Skeletal muscle tissue (tissue), 4 donors: ENCODE results near the gene GRID2. TPM values are rescaled to one million over a fixed set of nuclear protein-coding genes. Genes with fewer than 3 reads are reported as not detected.
A peak's percentile ranks its signal among the peaks of the same experiment; 100 is the strongest.

Source experiments
- H3K27ac ChIP-seq: one replicate; pipeline ENCODE4 v1.7.0; 2013; ENCODE audit warnings: mild to moderate bottlenecking, low read depth, low read length, inconsistent platforms
- H3K27me3 ChIP-seq, 3 donors: one replicate each; pipeline ENCODE4 v1.7.0; 2013; ENCODE audit warnings: low read length in 3 of 3; ENCODE audit not compliant: control insufficient read depth in 3 of 3, insufficient read depth in 3 of 3
- H3K36me3 ChIP-seq, 3 donors: one replicate each; pipeline ENCODE4 v1.7.0; 2013; ENCODE audit warnings: low read length in 3 of 3; ENCODE audit not compliant: control insufficient read depth in 3 of 3, insufficient read depth in 3 of 3
- H3K4me1 ChIP-seq, 3 donors: one replicate each; pipeline ENCODE4 v1.7.0; 2013; ENCODE audit warnings: low read length in 3 of 3, mild to moderate bottlenecking in 3 of 3; ENCODE audit not compliant: control insufficient read depth in 3 of 3, insufficient read depth in 3 of 3
- H3K4me3 ChIP-seq, 3 donors: one replicate each; pipeline ENCODE4 v1.7.0; 2013; ENCODE audit warnings: low read length in 3 of 3
- H3K9ac ChIP-seq, 3 donors: one replicate each; pipeline ENCODE4 v1.7.0; 2013; ENCODE audit warnings: low read length in 3 of 3, mild to moderate bottlenecking in 3 of 3, moderate library complexity in 2 of 3, low read depth in 1 of 3
- H3K9me3 ChIP-seq, 3 donors: one replicate each; pipeline ENCODE4 v1.7.0; 2013; ENCODE audit warnings: low read length in 3 of 3; ENCODE audit not compliant: control insufficient read depth in 3 of 3
- total RNA-seq: library from RNA; depleted of rRNA; stranded (reverse); fragments of >200 nt; gene quantifications from one replicate; pipeline ENCODE4 v1.2.3, GENCODE V29; 2014
- donor health status: Osteomylitis.

Gene GRID2
- 1.6 TPM for total RNA-seq

GRCh38 chr4:92303621-92304027, at the start of gene GRID2:
TSS of gene GRID2 (plus strand) at chr4:92303966.
- H3K4me3 ChIP-seq: peak within 1 kb of the TSS in 1 of 3 donors; percentile 32
- H3K9ac ChIP-seq: no peak within 1 kb of the TSS

GRCh38 chr4:92253986-92254671, 49.6 kb upstream of the GRID2 start:
- Histone ChIP-seq H3K9me3 (peaks cover 0 to 12% (median 6%) of the 10 kb centered on the region in 3 donors), H3K27me3 (no peaks in the 10 kb centered on the region), H3K4me3 (no peak overlapping the region), H3K27ac (no peak overlapping the region), H3K4me1 (no peaks in the 10 kb centered on the region), H3K9ac (no peak overlapping the region), H3K36me3 (no peaks in the 10 kb centered on the region)

More at GRCh38 chr4:92303621-92304027, at the start of gene GRID2:
- Histone ChIP-seq H3K36me3 (no peaks in the 10 kb centered on the region), H3K27me3 (peaks cover 21 to 33% (median 28%) of the 10 kb centered on the region in 3 donors), H3K9me3 (no peaks in the 10 kb centered on the region), H3K4me1 (peaks cover 12 to 18% (median 17%) of the 10 kb centered on the region in 3 donors), H3K27ac (no peak within 1 kb of the TSS)

- H3K36me3 ChIP-seq: no peaks in the 10 kb centered on the region
- no peaks in the 10 kb centered on the region for H3K27me3 ChIP-seq
- no peaks in the 10 kb centered on the region for H3K4me1 ChIP-seq
- H3K27ac ChIP-seq: no peak overlapping the region
- no peak overlapping the region for H3K4me3 ChIP-seq
- H3K9me3 ChIP-seq: peaks cover 0 to 12% (median 6%) of the 10 kb centered on the region in 3 donors
- no peak overlapping the region for H3K9ac ChIP-seq
These were observed 48.9 kb upstream of the GRID2 start for GRCh38 chr4:92254767-92255442.

- H3K27me3 ChIP-seq: no peaks in the 10 kb centered on the region
- no peak overlapping the region for H3K4me3 ChIP-seq
- no peak overlapping the region for H3K27ac ChIP-seq
- H3K9me3 ChIP-seq: peaks cover 0 to 12% (median 6%) of the 10 kb centered on the region in 3 donors
- H3K36me3 ChIP-seq: no peaks in the 10 kb centered on the region
- H3K4me1 ChIP-seq: no peaks in the 10 kb centered on the region
- H3K9ac ChIP-seq: no peak overlapping the region
These were observed 47.9 kb upstream of the GRID2 start for GRCh38 chr4:92255920-92256244.

- peaks cover 0 to 12% (median 6%) of the 10 kb centered on the region in 3 donors for H3K9me3 ChIP-seq
- H3K27me3 ChIP-seq: no peaks in the 10 kb centered on the region
- no peak overlapping the region for H3K9ac ChIP-seq
- H3K36me3 ChIP-seq: no peaks in the 10 kb centered on the region
- H3K27ac ChIP-seq: no peak overlapping the region
- H3K4me3 ChIP-seq: no peak overlapping the region
- H3K4me1 ChIP-seq: no peaks in the 10 kb centered on the region
These were observed 45.6 kb upstream of the GRID2 start for GRCh38 chr4:92257931-92258857.

GRCh38 chr4:92261256-92261655, 42.5 kb upstream of the GRID2 start:
- no peaks in the 10 kb centered on the region for H3K36me3 ChIP-seq
- no peaks in the 10 kb centered on the region for H3K4me1 ChIP-seq

GRCh38 chr4:92262371-92262770, 41.4 kb upstream of the GRID2 start:
- no peaks in the 10 kb centered on the region for H3K27me3 ChIP-seq
- H3K9ac ChIP-seq: no peak overlapping the region
- no peak overlapping the region for H3K27ac ChIP-seq
- no peaks in the 10 kb centered on the region for H3K9me3 ChIP-seq
- H3K4me1 ChIP-seq: no peaks in the 10 kb centered on the region
- no peaks in the 10 kb centered on the region for H3K36me3 ChIP-seq
- no peak overlapping the region for H3K4me3 ChIP-seq

More at GRCh38 chr4:92261256-92261655, 42.5 kb upstream of the GRID2 start:
- Histone ChIP-seq H3K4me3 (no peak overlapping the region), H3K27ac (no peak overlapping the region), H3K27me3 (no peaks in the 10 kb centered on the region), H3K9me3 (peaks cover 0 to 7% (median 0%) of the 10 kb centered on the region in 3 donors), H3K9ac (no peak overlapping the region)

GRCh38 chr4:92263010-92263409, 40.8 kb upstream of the GRID2 start:
- Histone ChIP-seq H3K36me3 (no peaks in the 10 kb centered on the region), H3K4me3 (no peak overlapping the region), H3K4me1 (no peaks in the 10 kb centered on the region), H3K9me3 (no peaks in the 10 kb centered on the region), H3K9ac (no peak overlapping the region), H3K27me3 (no peaks in the 10 kb centered on the region), H3K27ac (no peak overlapping the region)

GRCh38 chr4:92263575-92263974, 40.2 kb upstream of the GRID2 start:
- Histone ChIP-seq H3K36me3 (no peaks in the 10 kb centered on the region), H3K9ac (no peak overlapping the region), H3K27me3 (no peaks in the 10 kb centered on the region), H3K9me3 (no peaks in the 10 kb centered on the region), H3K4me3 (no peak overlapping the region), H3K27ac (no peak overlapping the region), H3K4me1 (no peaks in the 10 kb centered on the region)
